ENCODE measurements around the gene MARCHF6.

GRCh38 chr5:10364186-10364689, 10.7 kb downstream of the MARCHF6 start:
- TF ChIP-seq CTCF (IDR thresholded peaks at IDR 0.05) (peak; percentile 10 to 56 (median 32)), POLR2A (IDR thresholded peaks at IDR 0.05) (no peak)
